ENCODE results near the gene SHC4. TPM values are rescaled to one million over a fixed set of nuclear protein-coding genes. Genes with fewer than 3 reads are reported as not detected.

The SHC4 gene
- total and polyA plus RNA-seq, 2 of the 8 experiments (the other 6 are each of a cell fraction or from before 2014, with no cell fraction given), result 0.15 to 0.30 TPM

GRCh38 chr15:48828906-48829305 lies 134.8 kb downstream of the SHC4 start:
- H3K18ac ChIP-seq (ENCODE audit: extremely low read depth, low read length), result no peak overlapping the region
- H4K5ac ChIP-seq (ENCODE audit: insufficient read length, low read depth, low read length), result no peak overlapping the region
- no peak overlapping the region for H3K23ac ChIP-seq (ENCODE audit: insufficient read length)
- DNase-seq (ENCODE audit: low read depth in 1 of 2, low spot score in 2 of 2), result no peak
- H3K79me1 ChIP-seq (ENCODE audit: low read depth, low read length), result no peaks in the 10 kb centered on the region
- FAIRE-seq, result no peak
- H2BK12ac ChIP-seq (ENCODE audit: low read depth, low read length), result no peak overlapping the region
- H3K4me3 ChIP-seq (ENCODE audit: extremely low read depth in 1 of 4, insufficient read depth in 2 of 4, low read depth in 3 of 4, low read length in 4 of 4), result no peak overlapping the region
- no peak overlapping the region for H3K9ac ChIP-seq (replicated peaks in 1 of 4; ENCODE audit: extremely low read depth in 1 of 4, low read depth in 3 of 4, low read length in 3 of 4)
- no peak overlapping the region for H2BK120ac ChIP-seq (replicated peaks; ENCODE audit: low read depth, low read length)
- no peak overlapping the region for H2BK15ac ChIP-seq (ENCODE audit: low read length)
- CTCF ChIA-PET (ENCODE audit: partially characterized antibody), result interaction anchor here (0.7 kb wide), 1 partner anchor 144 kb away, joined by 3 read pairs; no protein-coding TSS in a partner anchor
- peaks cover 0 to under 1% (median 0%) of the 10 kb centered on the region in 4 experiments; a peak in 1 of 7 replicates for H3K4me1 ChIP-seq (replicated peaks in 1 of 4; ENCODE audit: control insufficient read depth in 3 of 4, insufficient read depth in 4 of 4, low read length in 3 of 4)
- no peak overlapping the region for H4K91ac ChIP-seq (replicated peaks; ENCODE audit: insufficient read length, low read length)
- H3K27me3 ChIP-seq (replicated peaks in 1 of 4; ENCODE audit: control insufficient read depth in 3 of 4, extremely low read depth in 1 of 4, insufficient read depth in 3 of 4, low read length in 3 of 4), result no peaks in the 10 kb centered on the region
- no peak overlapping the region for H2BK20ac ChIP-seq (ENCODE audit: low read length)
- H3K23me2 ChIP-seq (ENCODE audit: low read depth, low read length), result no peaks in the 10 kb centered on the region
- no peak overlapping the region for H4K8ac ChIP-seq (ENCODE audit: extremely low read depth, insufficient read depth, low read length)
- no peak overlapping the region for H2AFZ ChIP-seq (ENCODE audit: low read length)
- H3K79me2 ChIP-seq (ENCODE audit: control insufficient read depth in 1 of 2, insufficient read depth in 2 of 2, low read length in 2 of 2), result no peaks in the 10 kb centered on the region
- no peak overlapping the region for H3K4me2 ChIP-seq (ENCODE audit: insufficient read depth in 1 of 2, low read depth in 2 of 2, low read length in 2 of 2)
- H2AK5ac ChIP-seq (ENCODE audit: low read depth, low read length), result no peak overlapping the region
- no peak overlapping the region for H3K56ac ChIP-seq (replicated peaks; ENCODE audit: insufficient read length, low read depth, low read length)
- no peak overlapping the region for H3K14ac ChIP-seq (ENCODE audit: insufficient read length)
- no peaks in the 10 kb centered on the region for H3K9me3 ChIP-seq (ENCODE audit: insufficient read depth in 2 of 2, low read depth in 1 of 2, low read length in 1 of 2)
- no peak overlapping the region for H3K27ac ChIP-seq (ENCODE audit: low read depth, low read length)
- H3K36me3 ChIP-seq (ENCODE audit: control insufficient read depth in 2 of 4, insufficient read depth in 4 of 4, low read length in 3 of 4), result no peaks in the 10 kb centered on the region
- H4K20me1 ChIP-seq (replicated peaks in 1 of 2; ENCODE audit: control insufficient read depth in 1 of 2, insufficient read depth in 2 of 2, low read length in 2 of 2), result no peaks in the 10 kb centered on the region
- no peak overlapping the region for H2BK5ac ChIP-seq (ENCODE audit: low read depth, low read length)
- POLR2A ChIA-PET (ENCODE audit: partially characterized antibody), result no interaction called here
- no peak overlapping the region for H3K4ac ChIP-seq (replicated peaks; ENCODE audit: insufficient read length, low read depth, low read length)
- TF ChIP-seq PHF8 (conservative IDR thresholded peaks at IDR 0.05; ENCODE audit: low read depth, low read length), result no peak
- TF ChIP-seq JUN (IDR thresholded peaks at IDR 0.05; ENCODE audit: low read depth, low read length), result no peak
- TF ChIP-seq KDM5A (IDR thresholded peaks at IDR 0.05; ENCODE audit: low read length), result no peak
- no peak for TF ChIP-seq POLR2A (IDR thresholded peaks at IDR 0.05; ENCODE audit: control extremely low read depth in 1 of 2, low read depth in 2 of 2, low read length in 2 of 2)
- TF ChIP-seq, protein P1, sequence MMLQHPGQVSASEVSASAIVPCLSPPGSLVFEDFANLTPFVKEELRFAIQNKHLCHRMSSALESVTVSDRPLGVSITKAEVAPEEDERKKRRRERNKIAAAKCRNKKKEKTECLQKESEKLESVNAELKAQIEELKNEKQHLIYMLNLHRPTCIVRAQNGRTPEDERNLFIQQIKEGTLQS (IDR thresholded peaks at IDR 0.05; ENCODE audit: insufficient read depth, low read depth, low read length), result no peak
- TF ChIP-seq SP1 (IDR thresholded peaks at IDR 0.05; ENCODE audit: low read depth, low read length), result no peak
- no peak for TF ChIP-seq KDM1A (IDR thresholded peaks at IDR 0.05; ENCODE audit: borderline replicate concordance, low read length)
- TF ChIP-seq, protein P2, sequence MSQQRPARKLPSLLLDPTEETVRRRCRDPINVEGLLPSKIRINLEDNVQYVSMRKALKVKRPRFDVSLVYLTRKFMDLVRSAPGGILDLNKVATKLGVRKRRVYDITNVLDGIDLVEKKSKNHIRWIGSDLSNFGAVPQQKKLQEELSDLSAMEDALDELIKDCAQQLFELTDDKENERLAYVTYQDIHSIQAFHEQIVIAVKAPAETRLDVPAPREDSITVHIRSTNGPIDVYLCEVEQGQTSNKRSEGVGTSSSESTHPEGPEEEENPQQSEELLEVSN (IDR thresholded peaks at IDR 0.05), result no peak
- TF ChIP-seq SP4 (IDR thresholded peaks at IDR 0.05; ENCODE audit: low read length), result no peak
- TF ChIP-seq EP300 (IDR thresholded peaks at IDR 0.05; ENCODE audit: borderline replicate concordance in 1 of 2, low read depth in 2 of 2, low read length in 2 of 2), result no peak
- TF ChIP-seq MAFK (IDR thresholded peaks at IDR 0.05; ENCODE audit: low read depth, low read length), result no peak
- TF ChIP-seq SIRT6 (IDR thresholded peaks at IDR 0.05; ENCODE audit: low read length), result no peak
- TF ChIP-seq SP2 (IDR thresholded peaks at IDR 0.05; ENCODE audit: low read length), result no peak
- TF ChIP-seq EGR1 (IDR thresholded peaks at IDR 0.05; ENCODE audit: borderline replicate concordance, low read depth, low read length), result no peak
- no peak for TF ChIP-seq NRF1 (IDR thresholded peaks at IDR 0.05; ENCODE audit: low read depth, low read length)
- no peak for TF ChIP-seq SAP30 (IDR thresholded peaks at IDR 0.05; ENCODE audit: insufficient read depth, insufficient replicate concordance, low read length)
